A673 (cell line): Measurements from ENCODE around the gene MIEN1.
"Not testable (repeated sequence)": the region's sequence is repeated elsewhere in the genome, so short reads cannot be mapped to it uniquely, and the experiment has no call there.

Experiments used
- CTCF ChIP-seq: fragments of 300-800, 200-600 bp; sonication (generic); conservative IDR thresholded peaks from 2 replicates; pipeline ENCODE4 v1.5.1; 2017; ENCODE audit warnings: low read depth, mild to moderate bottlenecking, antibody characterized with exemption, low read length, moderate library complexity, mixed read lengths
- EZH2 ChIP-seq: fragments of 200-600 bp; sonication (generic); IDR thresholded peaks from 2 replicates; pipeline ENCODE4 v1.6.1; 2017; ENCODE audit warnings: borderline replicate concordance, low read depth, mild to moderate bottlenecking, mixed read lengths, antibody characterized with exemption, low read length; ENCODE audit not compliant: poor library complexity, severe bottlenecking

DNA sequence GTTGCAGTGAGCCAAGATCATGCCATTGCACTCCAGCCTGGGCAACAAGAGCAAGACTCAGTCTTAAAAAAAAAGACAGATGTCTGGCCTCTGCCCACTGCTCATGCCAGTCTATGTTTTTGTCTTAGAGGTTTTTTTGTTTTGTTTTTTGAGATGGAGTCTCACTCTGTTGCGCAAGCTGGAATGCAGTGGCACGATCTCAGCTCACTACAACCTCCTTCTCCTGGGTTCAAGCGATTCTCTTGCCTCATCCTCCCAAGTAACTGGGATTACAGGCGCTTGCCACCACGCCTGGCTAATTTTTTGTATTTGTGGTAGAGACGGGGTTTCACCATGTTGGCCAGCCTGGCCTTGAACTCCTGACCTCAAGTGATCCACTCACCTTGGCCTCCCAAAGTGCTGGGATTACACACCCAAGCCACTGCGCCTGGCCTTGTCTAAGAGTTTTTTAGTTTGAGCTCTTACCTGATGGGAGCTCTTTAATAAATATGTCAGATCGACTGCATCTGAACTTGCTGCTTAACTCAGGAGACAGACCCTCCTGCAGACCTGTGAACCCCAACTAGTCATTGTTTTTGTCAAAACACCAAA is 18.2 kb upstream of the MIEN1 start:
- not testable (repeated sequence) for TF ChIP-seq CTCF, EZH2
